ENCODE results near the gene SCEL. TPM values are rescaled to one million over a fixed set of nuclear protein-coding genes. Genes with fewer than 3 reads are reported as not detected.

Gene SCEL
- total and polyA plus RNA-seq, 2 of the 8 experiments (the other 6 are each of a cell fraction or from before 2014, with no cell fraction given): not detected

GRCh38 chr13:77537289-77537919 lies 1.9 kb downstream of the SCEL start (continued):
- TF ChIP-seq, protein P1, sequence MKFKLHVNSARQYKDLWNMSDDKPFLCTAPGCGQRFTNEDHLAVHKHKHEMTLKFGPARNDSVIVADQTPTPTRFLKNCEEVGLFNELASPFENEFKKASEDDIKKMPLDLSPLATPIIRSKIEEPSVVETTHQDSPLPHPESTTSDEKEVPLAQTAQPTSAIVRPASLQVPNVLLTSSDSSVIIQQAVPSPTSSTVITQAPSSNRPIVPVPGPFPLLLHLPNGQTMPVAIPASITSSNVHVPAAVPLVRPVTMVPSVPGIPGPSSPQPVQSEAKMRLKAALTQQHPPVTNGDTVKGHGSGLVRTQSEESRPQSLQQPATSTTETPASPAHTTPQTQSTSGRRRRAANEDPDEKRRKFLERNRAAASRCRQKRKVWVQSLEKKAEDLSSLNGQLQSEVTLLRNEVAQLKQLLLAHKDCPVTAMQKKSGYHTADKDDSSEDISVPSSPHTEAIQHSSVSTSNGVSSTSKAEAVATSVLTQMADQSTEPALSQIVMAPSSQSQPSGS (IDR thresholded peaks at IDR 0.05; ENCODE audit: low read length): no peak
- TF ChIP-seq ASH2L (IDR thresholded peaks at IDR 0.05; ENCODE audit: low read length) (no peak), KDM1A (IDR thresholded peaks at IDR 0.05; ENCODE audit: borderline replicate concordance, low read length) (no peak), CHD2 (IDR thresholded peaks at IDR 0.05; ENCODE audit: low read length) (no peak), SP4 (IDR thresholded peaks at IDR 0.05; ENCODE audit: low read length) (no peak), MAX (IDR thresholded peaks at IDR 0.05) (no peak), TAF1 (IDR thresholded peaks at IDR 0.05; ENCODE audit: low read depth, low read length) (no peak), KDM5A (IDR thresholded peaks at IDR 0.05; ENCODE audit: low read length) (no peak), RNF2 (IDR thresholded peaks at IDR 0.05; ENCODE audit: borderline replicate concordance, low read depth, low read length, missing control alignments, poor library complexity, severe bottlenecking) (no peak), RAD21 (IDR thresholded peaks at IDR 0.05 in 1 of 2, conservative IDR thresholded peaks at IDR 0.05 in 1 of 2; ENCODE audit: low read depth in 2 of 2, low read length in 2 of 2) (no peak), FOSL1 (IDR thresholded peaks at IDR 0.05; ENCODE audit: insufficient read depth, low read depth, low read length) (no peak), JUND (IDR thresholded peaks at IDR 0.05; ENCODE audit: low read length) (no peak)
